ENCODE measurements around the gene DDHD1. TPM values are rescaled to one million over a fixed set of nuclear protein-coding genes. Genes with fewer than 3 reads are reported as not detected.

Gene DDHD1
- polyA plus RNA-seq, 2 of the 4 experiments (the other 2 are of a cell fraction), result 6.2 to 12.3 TPM

DNA sequence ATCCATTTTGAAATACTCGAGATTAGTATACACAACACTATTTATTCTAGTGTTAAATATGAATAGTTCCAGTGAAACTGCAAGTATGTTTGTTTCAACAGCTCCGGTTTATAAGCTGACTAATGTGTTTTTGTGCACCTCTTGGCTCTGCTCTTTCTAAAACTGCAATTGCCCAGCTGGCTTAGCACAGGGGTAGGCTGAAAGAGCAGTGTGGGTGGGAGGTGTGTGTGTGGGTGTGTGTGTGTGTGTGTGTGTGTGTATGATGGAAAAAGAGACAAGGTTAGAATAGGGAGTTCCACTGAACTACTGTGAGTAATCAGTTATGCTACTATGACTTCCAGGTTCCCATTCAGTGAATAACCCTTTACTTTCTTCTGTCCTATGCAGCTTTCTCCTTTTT, 37.8 kb upstream of the DDHD1 start (continued):
- TF ChIP-seq FOXS1 (CRISPR knock-in tag; IDR thresholded peaks at IDR 0.05) (no peak), KDM1A (IDR thresholded peaks at IDR 0.05; ENCODE audit: low read depth) (no peak), TP53 (CRISPR knock-in tag; IDR thresholded peaks at IDR 0.05) (no peak), RARB (CRISPR knock-in tag; IDR thresholded peaks at IDR 0.05) (no peak), CHD2 (IDR thresholded peaks at IDR 0.05; ENCODE audit: low read length, partially characterized antibody) (no peak), FOSL2 (IDR thresholded peaks at IDR 0.05) (no peak), FOSL2 (CRISPR knock-in tag; IDR thresholded peaks at IDR 0.05) (no peak), HDAC2 (IDR thresholded peaks at IDR 0.05) (no peak)
- TF ChIP-seq, protein P1, sequence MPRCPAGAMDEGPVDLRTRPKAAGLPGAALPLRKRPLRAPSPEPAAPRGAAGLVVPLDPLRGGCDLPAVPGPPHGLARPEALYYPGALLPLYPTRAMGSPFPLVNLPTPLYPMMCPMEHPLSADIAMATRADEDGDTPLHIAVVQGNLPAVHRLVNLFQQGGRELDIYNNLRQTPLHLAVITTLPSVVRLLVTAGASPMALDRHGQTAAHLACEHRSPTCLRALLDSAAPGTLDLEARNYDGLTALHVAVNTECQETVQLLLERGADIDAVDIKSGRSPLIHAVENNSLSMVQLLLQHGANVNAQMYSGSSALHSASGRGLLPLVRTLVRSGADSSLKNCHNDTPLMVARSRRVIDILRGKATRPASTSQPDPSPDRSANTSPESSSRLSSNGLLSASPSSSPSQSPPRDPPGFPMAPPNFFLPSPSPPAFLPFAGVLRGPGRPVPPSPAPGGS (IDR thresholded peaks at IDR 0.05), result no peak

DNA sequence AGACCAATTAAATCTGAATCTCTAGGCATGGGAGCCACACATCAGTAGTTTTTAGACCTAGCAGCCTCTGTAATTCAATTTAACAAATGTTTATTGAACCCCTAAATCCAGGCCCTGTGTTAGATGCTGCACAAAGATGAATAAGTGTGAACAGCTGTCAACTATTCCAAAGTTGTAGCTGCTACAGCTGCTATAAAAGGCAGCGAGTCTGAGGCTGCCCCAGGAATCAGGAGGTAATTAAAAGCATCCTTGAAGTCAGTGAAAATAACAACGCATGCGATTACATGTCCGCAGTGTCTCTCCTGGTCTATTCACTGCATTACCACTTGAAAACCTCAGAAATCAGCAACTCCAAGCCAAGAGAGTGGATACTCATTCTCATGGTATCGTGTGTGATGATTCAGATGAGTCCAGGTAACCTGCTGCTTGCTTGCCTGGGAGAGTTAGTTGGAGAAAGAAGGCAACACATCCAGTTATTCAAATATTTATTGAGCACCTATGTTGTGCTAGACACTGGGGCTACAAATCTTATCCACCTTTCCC, 34.9 kb upstream of the DDHD1 start:
- Histone ChIP-seq H3K4me1 (no peaks in the 10 kb centered on the region), H3K9me3 (no peaks in the 10 kb centered on the region), H3K4me3 (no peak overlapping the region), H3K27ac (no peak overlapping the region), H3K4me2 (no peak overlapping the region)
- WGBS (ENCODE audit: missing lambda C conversion rate), result 58% methylated on average over 5 of the region's 5 CpGs
- TF ChIP-seq NPAS2 (CRISPR knock-in tag; IDR thresholded peaks at IDR 0.05; ENCODE audit: borderline replicate concordance) (no peak), CHD4 (IDR thresholded peaks at IDR 0.05; ENCODE audit: borderline replicate concordance) (no peak), CHD2 (IDR thresholded peaks at IDR 0.05; ENCODE audit: low read length, partially characterized antibody) (no peak), MYC (IDR thresholded peaks at IDR 0.05; ENCODE audit: borderline replicate concordance, low read length) (no peak), GATA3 (IDR thresholded peaks at IDR 0.05; ENCODE audit: borderline replicate concordance) (no peak), RAD21 (conservative IDR thresholded peaks at IDR 0.05 in 1 of 2, IDR thresholded peaks at IDR 0.05 in 1 of 2) (no peak), TP53 (CRISPR knock-in tag; IDR thresholded peaks at IDR 0.05) (no peak)
- TF ChIP-seq, protein P2, sequence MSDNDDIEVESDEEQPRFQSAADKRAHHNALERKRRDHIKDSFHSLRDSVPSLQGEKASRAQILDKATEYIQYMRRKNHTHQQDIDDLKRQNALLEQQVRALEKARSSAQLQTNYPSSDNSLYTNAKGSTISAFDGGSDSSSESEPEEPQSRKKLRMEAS (IDR thresholded peaks at IDR 0.05), result no peak
- TF ChIP-seq, protein P3, sequence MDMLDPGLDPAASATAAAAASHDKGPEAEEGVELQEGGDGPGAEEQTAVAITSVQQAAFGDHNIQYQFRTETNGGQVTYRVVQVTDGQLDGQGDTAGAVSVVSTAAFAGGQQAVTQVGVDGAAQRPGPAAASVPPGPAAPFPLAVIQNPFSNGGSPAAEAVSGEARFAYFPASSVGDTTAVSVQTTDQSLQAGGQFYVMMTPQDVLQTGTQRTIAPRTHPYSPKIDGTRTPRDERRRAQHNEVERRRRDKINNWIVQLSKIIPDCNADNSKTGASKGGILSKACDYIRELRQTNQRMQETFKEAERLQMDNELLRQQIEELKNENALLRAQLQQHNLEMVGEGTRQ (IDR thresholded peaks at IDR 0.05), result no peak
- TF ChIP-seq, protein P4, sequence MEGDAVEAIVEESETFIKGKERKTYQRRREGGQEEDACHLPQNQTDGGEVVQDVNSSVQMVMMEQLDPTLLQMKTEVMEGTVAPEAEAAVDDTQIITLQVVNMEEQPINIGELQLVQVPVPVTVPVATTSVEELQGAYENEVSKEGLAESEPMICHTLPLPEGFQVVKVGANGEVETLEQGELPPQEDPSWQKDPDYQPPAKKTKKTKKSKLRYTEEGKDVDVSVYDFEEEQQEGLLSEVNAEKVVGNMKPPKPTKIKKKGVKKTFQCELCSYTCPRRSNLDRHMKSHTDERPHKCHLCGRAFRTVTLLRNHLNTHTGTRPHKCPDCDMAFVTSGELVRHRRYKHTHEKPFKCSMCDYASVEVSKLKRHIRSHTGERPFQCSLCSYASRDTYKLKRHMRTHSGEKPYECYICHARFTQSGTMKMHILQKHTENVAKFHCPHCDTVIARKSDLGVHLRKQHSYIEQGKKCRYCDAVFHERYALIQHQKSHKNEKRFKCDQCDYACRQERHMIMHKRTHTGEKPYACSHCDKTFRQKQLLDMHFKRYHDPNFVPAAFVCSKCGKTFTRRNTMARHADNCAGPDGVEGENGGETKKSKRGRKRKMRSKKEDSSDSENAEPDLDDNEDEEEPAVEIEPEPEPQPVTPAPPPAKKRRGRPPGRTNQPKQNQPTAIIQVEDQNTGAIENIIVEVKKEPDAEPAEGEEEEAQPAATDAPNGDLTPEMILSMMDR (IDR thresholded peaks at IDR 0.05), result no peak
- ChIA-PET CTCF (no interaction called here), POLR2A (no interaction called here)
- ATAC-seq, result no peak
- no peak for DNase-seq (ENCODE audit: low read depth in 1 of 2, low spot score in 1 of 2)
- FAIRE-seq, result no peak

DNA sequence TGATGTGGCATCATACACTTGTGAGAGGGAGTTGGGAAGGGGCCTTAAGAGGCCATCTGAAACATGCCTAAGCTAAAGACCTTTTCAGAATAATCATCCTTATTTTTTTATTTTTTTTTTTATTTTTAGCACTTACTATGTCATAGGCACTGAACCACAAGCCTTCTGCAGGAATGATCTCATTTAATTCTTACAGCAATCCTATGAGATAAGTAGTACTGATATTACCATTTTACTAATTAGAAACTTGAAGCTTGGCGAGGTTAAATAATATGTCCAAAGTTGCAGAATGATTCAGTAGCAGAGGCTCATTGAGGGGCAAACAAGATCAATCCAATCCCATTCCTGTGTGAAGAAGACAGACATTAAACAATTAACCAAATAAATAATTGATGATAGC, 33.4 kb upstream of the DDHD1 start:
- FAIRE-seq (no peak), DNase-seq (ENCODE audit: low read depth in 1 of 2, low spot score in 1 of 2) (no peak), ATAC-seq (no peak)
- Histone ChIP-seq H3K4me2 (no peak overlapping the region), H3K27ac (no peak overlapping the region), H3K4me1 (no peaks in the 10 kb centered on the region), H3K4me3 (no peak overlapping the region), H3K9me3 (no peaks in the 10 kb centered on the region)
- no peak for TF ChIP-seq ZNF302 (CRISPR knock-in tag; IDR thresholded peaks at IDR 0.05)
- no peak for TF ChIP-seq CBX8 (IDR thresholded peaks at IDR 0.05)
- TF ChIP-seq NFE2L2 (conservative IDR thresholded peaks at IDR 0.05; ENCODE audit: low read length), result no peak
- TF ChIP-seq PHF8 (IDR thresholded peaks at IDR 0.05; ENCODE audit: borderline replicate concordance, low read depth), result no peak
- TF ChIP-seq FOXS1 (CRISPR knock-in tag; IDR thresholded peaks at IDR 0.05), result no peak
- TF ChIP-seq KDM1A (IDR thresholded peaks at IDR 0.05; ENCODE audit: low read depth), result no peak
- TF ChIP-seq ZSCAN20 (CRISPR knock-in tag; IDR thresholded peaks at IDR 0.05), result no peak
- TF ChIP-seq EP300 (IDR thresholded peaks at IDR 0.05), result no peak
- no peak for TF ChIP-seq NPAS2 (CRISPR knock-in tag; IDR thresholded peaks at IDR 0.05; ENCODE audit: borderline replicate concordance)
- no peak for TF ChIP-seq MAZ (IDR thresholded peaks at IDR 0.05; ENCODE audit: borderline replicate concordance, low read depth, low read length)
- no peak for TF ChIP-seq FOSL2 (IDR thresholded peaks at IDR 0.05)
- TF ChIP-seq FOSL2 (CRISPR knock-in tag; IDR thresholded peaks at IDR 0.05), result no peak
- TF ChIP-seq JUNB (IDR thresholded peaks at IDR 0.05), result no peak
- TF ChIP-seq, protein P4 (IDR thresholded peaks at IDR 0.05), result no peak
- no peak for TF ChIP-seq TFCP2L1 (CRISPR knock-in tag; IDR thresholded peaks at IDR 0.05)
- TF ChIP-seq, protein P3 (IDR thresholded peaks at IDR 0.05), result no peak
- no peak for TF ChIP-seq CHD4 (IDR thresholded peaks at IDR 0.05; ENCODE audit: borderline replicate concordance)
- POLR2A ChIA-PET, result no interaction called here
- 79% methylated on average over 1 of the region's 1 CpG for WGBS (ENCODE audit: missing lambda C conversion rate)
- CTCF ChIA-PET, result interaction anchor here (1.1 kb wide), 1 partner anchor 9 kb away, joined by 5 read pairs; no protein-coding TSS in a partner anchor

All from A549 (cell line).